ENCODE results near the gene KRT2.

DNA sequence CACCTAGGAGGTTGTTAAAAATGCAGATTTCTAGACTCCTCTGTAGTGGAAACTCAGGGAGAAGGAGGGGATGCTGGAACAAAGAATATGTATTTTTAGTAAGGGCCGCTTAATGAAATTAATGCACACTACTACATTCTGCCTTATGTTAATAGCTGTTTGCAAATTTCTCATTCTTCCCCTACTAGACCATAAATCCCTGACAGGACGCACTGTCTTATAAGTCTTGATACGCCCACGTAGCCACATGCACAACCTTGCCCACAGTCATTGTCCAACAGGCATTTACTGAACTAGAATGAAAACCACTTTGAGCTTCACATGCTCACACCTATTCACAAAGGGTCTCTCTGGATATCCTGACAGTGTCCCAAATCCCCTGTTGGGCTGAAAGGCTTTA lies 10.5 kb downstream of the KRT2 start:
- TF ChIP-seq, protein P1, sequence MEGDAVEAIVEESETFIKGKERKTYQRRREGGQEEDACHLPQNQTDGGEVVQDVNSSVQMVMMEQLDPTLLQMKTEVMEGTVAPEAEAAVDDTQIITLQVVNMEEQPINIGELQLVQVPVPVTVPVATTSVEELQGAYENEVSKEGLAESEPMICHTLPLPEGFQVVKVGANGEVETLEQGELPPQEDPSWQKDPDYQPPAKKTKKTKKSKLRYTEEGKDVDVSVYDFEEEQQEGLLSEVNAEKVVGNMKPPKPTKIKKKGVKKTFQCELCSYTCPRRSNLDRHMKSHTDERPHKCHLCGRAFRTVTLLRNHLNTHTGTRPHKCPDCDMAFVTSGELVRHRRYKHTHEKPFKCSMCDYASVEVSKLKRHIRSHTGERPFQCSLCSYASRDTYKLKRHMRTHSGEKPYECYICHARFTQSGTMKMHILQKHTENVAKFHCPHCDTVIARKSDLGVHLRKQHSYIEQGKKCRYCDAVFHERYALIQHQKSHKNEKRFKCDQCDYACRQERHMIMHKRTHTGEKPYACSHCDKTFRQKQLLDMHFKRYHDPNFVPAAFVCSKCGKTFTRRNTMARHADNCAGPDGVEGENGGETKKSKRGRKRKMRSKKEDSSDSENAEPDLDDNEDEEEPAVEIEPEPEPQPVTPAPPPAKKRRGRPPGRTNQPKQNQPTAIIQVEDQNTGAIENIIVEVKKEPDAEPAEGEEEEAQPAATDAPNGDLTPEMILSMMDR (IDR thresholded peaks at IDR 0.05), result no peak
- TF ChIP-seq POLR2A (IDR thresholded peaks at IDR 0.05), result no peak
